Mesendoderm (in vitro differentiated cells): ENCODE measurements around the gene APPL2.
"Not testable (repeated sequence)": the region's sequence is repeated elsewhere in the genome, so short reads cannot be mapped to it uniquely, and the experiment has no call there.

Source experiments
- DNase-seq: peaks from one replicate; pipeline ENCODE4 v3.0.0; 2013
- H2AK5ac ChIP-seq: 2 replicates; pipeline ENCODE4 v1.6.1; 2013; ENCODE audit warnings: low read length, inconsistent platforms
- H2BK120ac ChIP-seq: 2 replicates; pipeline ENCODE4 v1.6.1; 2013; ENCODE audit warnings: low read depth, mild to moderate bottlenecking, low read length, moderate library complexity, mixed read lengths
- H2BK15ac ChIP-seq: replicated peaks from 2 replicates; pipeline ENCODE4 v1.6.1; 2013; ENCODE audit warnings: low read depth, mild to moderate bottlenecking, moderate library complexity
- H2BK5ac ChIP-seq: 2 replicates; pipeline ENCODE4 v1.6.1; 2013; ENCODE audit warnings: low read length, inconsistent platforms
- H3K18ac ChIP-seq: 2 replicates; pipeline ENCODE4 v1.6.1; 2013; ENCODE audit warnings: mild to moderate bottlenecking, low read length, mixed read lengths
- H3K23ac ChIP-seq: one replicate; pipeline ENCODE4 v1.6.1; 2013; ENCODE audit warnings: low read length
- H3K27ac ChIP-seq: 2 replicates; pipeline ENCODE4 v1.5.1; 2013; ENCODE audit warnings: low read depth, mild to moderate bottlenecking, inconsistent platforms, low read length, moderate library complexity
- H3K27me3 ChIP-seq: 2 replicates; pipeline ENCODE4 v1.6.1; 2013; ENCODE audit warnings: low read length, control low read depth, mild to moderate bottlenecking, inconsistent platforms; ENCODE audit not compliant: insufficient read depth, poor library complexity
- H3K36me3 ChIP-seq: 2 replicates; pipeline ENCODE4 v1.6.1; 2013; ENCODE audit warnings: low read length, inconsistent platforms; ENCODE audit not compliant: control insufficient read depth, insufficient read depth
- H3K4ac ChIP-seq: one replicate; pipeline ENCODE4 v1.6.1; 2013; ENCODE audit warnings: low read depth, mild to moderate bottlenecking, low read length, moderate library complexity
- H3K4me1 ChIP-seq: 2 replicates; pipeline ENCODE4 v1.6.1; 2013; ENCODE audit warnings: low read depth, low read length, inconsistent platforms; ENCODE audit not compliant: control insufficient read depth
- H3K4me2 ChIP-seq: 2 replicates; pipeline ENCODE4 v1.6.1; 2013; ENCODE audit warnings: low read length
- H3K4me3 ChIP-seq: 2 replicates; pipeline ENCODE4 v1.5.1; 2013; ENCODE audit warnings: mild to moderate bottlenecking, low read length
- H3K56ac ChIP-seq: one replicate; pipeline ENCODE4 v1.6.1; 2013; ENCODE audit warnings: low read length
- H3K79me1 ChIP-seq: 2 replicates; pipeline ENCODE4 v1.6.1; 2013; ENCODE audit warnings: low read length, inconsistent platforms
- H3K79me2 ChIP-seq: 2 replicates; pipeline ENCODE4 v1.6.1; 2013; ENCODE audit warnings: mild to moderate bottlenecking, low read length; ENCODE audit not compliant: control insufficient read depth, insufficient read depth
- H3K9ac ChIP-seq: 2 replicates; pipeline ENCODE4 v1.6.1; 2013; ENCODE audit warnings: low read length, inconsistent platforms
- H4K5ac ChIP-seq: one replicate; pipeline ENCODE4 v1.6.1; 2013; ENCODE audit warnings: low read length
- H4K8ac ChIP-seq: one replicate; pipeline ENCODE4 v1.6.1; 2013; ENCODE audit warnings: low read depth, mild to moderate bottlenecking, control low read depth, low read length, moderate library complexity
- WGBS: extraction: QIAGEN DNeasy Blood & Tissue Kit; methylation state at CpG from one replicate; pipeline ENCODE4 v1.1.7; 2013; ENCODE audit warnings: low lambda C conversion rate, missing lambda C conversion rate; ENCODE audit not compliant: insufficient coverage; ENCODE audit errors: extremely low coverage; 5-methylcytosine and 5-hydroxymethylcytosine counted together

Gene APPL2

DNA sequence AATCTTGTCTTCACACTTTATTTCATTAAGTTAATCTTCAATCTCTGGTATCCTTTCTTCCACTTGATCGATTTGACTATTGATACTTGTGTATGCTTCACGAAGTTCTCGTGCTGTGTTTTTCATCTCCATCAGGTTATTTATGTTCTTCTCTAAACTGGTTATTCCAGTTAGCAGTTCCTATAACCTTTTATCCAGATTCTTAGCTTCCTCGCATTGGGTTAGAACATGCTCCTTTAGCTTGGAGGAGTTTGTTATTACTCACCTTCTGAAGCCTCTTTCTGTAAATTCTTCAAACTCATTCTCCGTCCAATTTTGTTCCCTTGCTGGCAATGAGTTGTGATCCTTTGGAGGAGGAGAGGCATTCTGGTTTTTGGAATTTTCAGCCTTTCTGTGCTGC is 52.0 kb downstream of the APPL2 start:
- not testable (repeated sequence) for DNase-seq, H3K4me3 ChIP-seq, H3K79me2 ChIP-seq, H3K4ac ChIP-seq, H4K5ac ChIP-seq, H2BK15ac ChIP-seq, H3K4me2 ChIP-seq, H3K23ac ChIP-seq, H3K27ac ChIP-seq, H3K36me3 ChIP-seq, H2BK120ac ChIP-seq, H3K18ac ChIP-seq, H2BK5ac ChIP-seq, H3K27me3 ChIP-seq, H3K9ac ChIP-seq, H2AK5ac ChIP-seq, H4K8ac ChIP-seq, H3K4me1 ChIP-seq, H3K56ac ChIP-seq, H3K79me1 ChIP-seq
- no CpG with 5 or more reads among the region's 5 CpGs for WGBS

DNA sequence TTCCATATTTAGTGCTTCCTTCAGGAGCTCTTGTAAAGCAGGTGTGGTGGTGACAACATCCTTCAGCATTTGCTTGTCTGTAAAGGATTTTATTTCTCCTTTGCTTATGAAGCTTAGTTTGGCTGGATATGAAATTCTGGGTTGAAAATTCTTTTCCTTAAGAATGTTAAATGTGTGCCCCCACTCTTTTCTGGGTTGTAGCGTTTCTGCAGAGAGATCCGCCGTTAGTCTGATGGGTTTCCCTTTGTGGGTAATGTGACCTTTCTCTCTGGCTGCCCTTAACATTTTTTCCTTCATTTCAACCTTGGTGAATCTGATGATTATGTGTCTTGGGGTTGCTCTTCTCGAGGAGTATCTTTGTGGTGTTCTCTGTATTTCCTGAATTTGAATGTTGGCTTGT is 52.6 kb downstream of the APPL2 start:
- not testable (repeated sequence) for H3K4me2 ChIP-seq, H4K5ac ChIP-seq, H2BK120ac ChIP-seq, H2BK15ac ChIP-seq, H3K18ac ChIP-seq, H3K4ac ChIP-seq, H4K8ac ChIP-seq, H3K4me1 ChIP-seq, H3K56ac ChIP-seq, DNase-seq, H3K23ac ChIP-seq, H3K79me1 ChIP-seq, H2BK5ac ChIP-seq, H3K36me3 ChIP-seq, H3K79me2 ChIP-seq, H3K4me3 ChIP-seq, H3K27ac ChIP-seq, H3K9ac ChIP-seq, H2AK5ac ChIP-seq, H3K27me3 ChIP-seq
- no CpG with 5 or more reads among the region's 4 CpGs for WGBS

DNA sequence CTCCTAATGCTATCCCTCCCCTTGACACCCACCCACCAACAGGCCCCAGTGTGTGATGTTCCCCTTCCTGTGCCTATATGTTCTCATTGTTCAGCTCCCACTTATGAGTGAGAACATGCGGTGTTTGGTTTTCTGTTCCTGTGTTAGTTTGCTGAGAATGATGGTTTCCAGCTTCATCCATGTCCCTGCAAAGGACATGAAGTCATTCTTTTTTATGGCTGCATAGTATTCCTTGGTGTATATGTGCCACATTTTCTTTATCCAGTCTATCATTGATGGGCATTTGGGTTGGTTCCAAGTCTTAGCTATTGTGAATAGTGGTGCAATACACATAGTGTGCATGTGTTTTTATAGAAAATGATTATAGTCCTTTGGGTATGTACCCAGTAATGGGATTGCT is 56.9 kb downstream of the APPL2 start:
- H2AK5ac ChIP-seq, DNase-seq, H3K27ac ChIP-seq, H3K27me3 ChIP-seq, H2BK120ac ChIP-seq, H3K18ac ChIP-seq, H3K4me1 ChIP-seq, H3K79me2 ChIP-seq, H3K4me2 ChIP-seq, H3K36me3 ChIP-seq, H3K4me3 ChIP-seq, H4K5ac ChIP-seq, H2BK5ac ChIP-seq, H3K23ac ChIP-seq, H2BK15ac ChIP-seq, H3K9ac ChIP-seq, H3K4ac ChIP-seq, H3K56ac ChIP-seq, H4K8ac ChIP-seq, H3K79me1 ChIP-seq: not testable (repeated sequence)
- WGBS: no CpG with 5 or more reads among the region's 1 CpG

DNA sequence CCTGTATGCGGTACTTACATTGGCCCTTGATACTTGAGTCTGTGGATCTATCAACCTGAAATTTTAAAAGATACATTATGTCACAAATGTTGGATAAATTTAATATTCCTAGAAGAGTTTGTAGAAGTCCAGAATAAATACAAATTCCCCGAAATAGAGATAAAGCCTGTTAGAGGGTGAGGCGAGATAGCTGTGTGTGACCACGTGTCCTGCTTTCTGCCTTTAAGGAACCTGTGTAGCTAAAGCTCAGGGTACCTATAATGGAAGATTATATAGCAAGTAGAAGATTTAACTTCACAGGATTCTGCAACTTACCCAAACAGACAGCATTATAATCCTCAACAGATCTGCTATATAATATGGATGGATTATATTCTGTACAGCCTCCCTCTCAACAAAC is 58.8 kb downstream of the APPL2 start:
- H3K9ac ChIP-seq: no peak overlapping the region

DNA sequence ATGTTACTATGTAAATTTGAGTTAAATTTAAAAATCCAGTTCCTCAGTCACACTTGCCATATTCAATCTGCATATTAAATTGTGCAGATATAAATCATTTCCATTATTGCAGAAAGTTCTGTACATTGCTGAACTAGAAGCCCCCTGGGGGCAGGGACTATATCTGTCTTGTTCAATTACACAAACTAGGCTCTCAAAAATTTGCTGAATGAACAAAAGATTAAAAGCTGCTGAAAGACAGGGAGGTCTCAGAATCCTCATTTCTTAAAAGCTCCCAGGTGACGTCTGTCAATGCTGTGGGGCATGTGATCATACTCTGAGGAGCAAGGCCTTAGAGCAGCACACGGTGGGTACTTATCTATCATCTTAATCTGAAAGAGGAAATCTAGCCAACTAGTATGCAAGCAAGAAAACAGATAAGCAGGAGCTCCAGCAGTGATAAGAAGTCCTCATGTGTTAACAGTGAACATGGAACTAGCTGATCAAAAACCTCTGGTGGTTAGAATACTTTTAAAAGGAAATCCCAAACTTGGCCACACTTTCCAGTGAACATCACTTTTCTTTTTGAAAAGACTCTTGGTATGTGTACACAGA is 60.5 kb downstream of the APPL2 start:
- DNase-seq: peak; percentile 77
- Histone ChIP-seq H3K4me1 (no peaks in the 10 kb centered on the region), H2BK120ac (no peak overlapping the region), H3K9ac (no peak overlapping the region), H4K5ac (no peak overlapping the region), H4K8ac (no peak overlapping the region), H3K27ac (no peak overlapping the region), H3K36me3 (no peaks in the 10 kb centered on the region), H3K4ac (no peak overlapping the region), H2BK15ac (no peak overlapping the region), H3K79me1 (no peaks in the 10 kb centered on the region), H3K23ac (no peak overlapping the region), H3K18ac (no peak overlapping the region), H2BK5ac (no peak overlapping the region), H3K79me2 (no peaks in the 10 kb centered on the region), H3K27me3 (no peaks in the 10 kb centered on the region), H3K4me3 (no peak overlapping the region), H2AK5ac (no peak overlapping the region), H3K4me2 (no peak overlapping the region), H3K56ac (no peak overlapping the region)
- WGBS: no CpG with 5 or more reads among the region's 2 CpGs

More for the DNA sequence above, 58.8 kb downstream of the APPL2 start:
- Histone ChIP-seq H3K27me3 (no peaks in the 10 kb centered on the region), H3K18ac (no peak overlapping the region), H3K4ac (no peak overlapping the region), H2BK5ac (no peak overlapping the region), H2BK15ac (no peak overlapping the region), H3K23ac (no peak overlapping the region), H3K4me2 (no peak overlapping the region), H3K27ac (no peak overlapping the region), H3K79me1 (no peaks in the 10 kb centered on the region), H2AK5ac (no peak overlapping the region), H4K5ac (no peak overlapping the region), H3K79me2 (no peaks in the 10 kb centered on the region), H2BK120ac (no peak overlapping the region), H3K56ac (no peak overlapping the region), H3K36me3 (no peaks in the 10 kb centered on the region), H3K4me1 (no peaks in the 10 kb centered on the region), H3K4me3 (no peak overlapping the region), H4K8ac (no peak overlapping the region)
- no CpG with 5 or more reads among the region's 4 CpGs for WGBS
- DNase-seq: no peak

DNA sequence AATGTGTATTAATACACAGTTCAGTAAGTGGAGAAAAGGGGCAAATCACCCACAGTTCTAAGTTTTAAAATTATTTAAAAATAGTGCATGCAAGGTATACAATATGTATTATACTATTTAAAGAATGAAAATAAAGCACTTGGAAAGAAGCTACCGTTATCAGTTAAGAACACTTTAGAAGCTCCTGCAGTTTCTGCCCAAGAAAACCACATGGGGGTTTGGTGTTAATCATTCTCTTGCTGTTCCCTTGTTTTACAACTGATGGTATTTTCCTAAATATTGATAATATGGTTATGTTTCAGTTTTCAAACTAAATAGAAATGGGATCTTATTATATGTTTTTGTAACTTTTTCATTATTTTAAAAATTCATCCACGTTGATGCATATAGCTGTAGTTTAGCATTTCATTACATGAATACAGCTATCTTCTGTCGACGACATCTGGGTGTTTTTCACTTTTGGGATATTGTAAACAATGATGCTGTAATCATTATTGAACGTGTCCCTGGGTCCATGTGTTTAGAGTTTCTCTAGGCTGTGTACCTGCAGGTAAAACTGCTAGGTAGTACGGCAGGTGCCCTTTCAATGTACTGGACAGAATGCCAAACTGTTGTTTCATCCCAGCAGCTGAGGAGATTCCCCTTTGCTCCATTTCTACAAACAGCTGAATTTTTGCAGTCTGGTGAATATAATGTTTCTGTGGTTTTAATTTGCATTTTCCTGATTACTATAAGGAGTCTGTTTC is 64.1 kb downstream of the APPL2 start:
- Histone ChIP-seq H3K4me2 (no peak overlapping the region), H2BK120ac (no peak overlapping the region), H3K23ac (no peak overlapping the region), H3K56ac (no peak overlapping the region), H4K5ac (no peak overlapping the region), H3K79me1 (no peaks in the 10 kb centered on the region), H2BK15ac (no peak overlapping the region), H3K27ac (no peak overlapping the region), H3K9ac (no peak overlapping the region), H2AK5ac (no peak overlapping the region), H3K36me3 (no peaks in the 10 kb centered on the region), H3K4ac (no peak overlapping the region), H3K18ac (no peak overlapping the region), H2BK5ac (no peak overlapping the region), H3K4me3 (no peak overlapping the region), H4K8ac (no peak overlapping the region), H3K27me3 (no peaks in the 10 kb centered on the region), H3K79me2 (no peaks in the 10 kb centered on the region), H3K4me1 (no peaks in the 10 kb centered on the region)
- no CpG with 5 or more reads among the region's 6 CpGs for WGBS
- DNase-seq: no peak
